HG03469 (cell line): ENCODE data around the gene ZNF516.
A peak's percentile ranks its signal among the peaks of the same experiment; 100 is the strongest.

Source experiments
- ATAC-seq: cut with Tn5 transposase; IDR thresholded peaks from one replicate; pipeline ENCODE4 v1.9.1; 2021; ENCODE audit warnings: mild to moderate bottlenecking, moderate library complexity, moderate number of reproducible peaks; ENCODE audit not compliant: unreplicated experiment

ZNF516 gene

DNA sequence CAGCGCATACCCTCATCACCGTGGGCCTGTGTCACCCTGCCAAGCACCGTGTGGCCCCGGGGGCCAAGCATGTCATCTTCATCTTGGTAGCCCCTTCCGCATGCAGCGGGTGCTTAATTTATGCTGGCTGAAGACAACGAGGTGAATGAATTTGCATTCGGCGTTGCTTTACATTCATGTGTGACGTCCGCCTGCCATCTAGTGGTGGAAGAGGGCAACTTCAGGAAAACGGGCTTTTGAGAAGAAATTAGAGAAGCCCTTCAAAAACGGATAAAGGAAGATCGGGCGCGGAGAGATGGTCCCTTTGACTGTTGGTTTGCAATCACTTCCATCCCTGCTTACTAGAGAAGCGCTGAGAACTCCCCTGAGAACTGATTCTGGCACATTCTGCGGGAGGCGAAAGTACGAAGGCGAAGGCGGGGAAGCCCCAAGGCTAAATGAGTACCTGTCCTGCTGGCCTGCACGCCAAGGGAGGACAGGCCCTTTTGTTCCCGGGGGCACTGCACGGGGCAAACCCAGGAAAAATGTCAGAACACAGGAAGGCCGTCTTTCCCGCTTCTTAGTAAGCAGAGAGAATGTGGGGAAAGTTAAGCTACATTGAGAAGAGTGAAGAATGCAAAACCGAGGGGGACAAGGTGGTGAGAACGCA lies 145.9 kb downstream of the ZNF516 start:
- peak; percentile 40 for ATAC-seq

DNA sequence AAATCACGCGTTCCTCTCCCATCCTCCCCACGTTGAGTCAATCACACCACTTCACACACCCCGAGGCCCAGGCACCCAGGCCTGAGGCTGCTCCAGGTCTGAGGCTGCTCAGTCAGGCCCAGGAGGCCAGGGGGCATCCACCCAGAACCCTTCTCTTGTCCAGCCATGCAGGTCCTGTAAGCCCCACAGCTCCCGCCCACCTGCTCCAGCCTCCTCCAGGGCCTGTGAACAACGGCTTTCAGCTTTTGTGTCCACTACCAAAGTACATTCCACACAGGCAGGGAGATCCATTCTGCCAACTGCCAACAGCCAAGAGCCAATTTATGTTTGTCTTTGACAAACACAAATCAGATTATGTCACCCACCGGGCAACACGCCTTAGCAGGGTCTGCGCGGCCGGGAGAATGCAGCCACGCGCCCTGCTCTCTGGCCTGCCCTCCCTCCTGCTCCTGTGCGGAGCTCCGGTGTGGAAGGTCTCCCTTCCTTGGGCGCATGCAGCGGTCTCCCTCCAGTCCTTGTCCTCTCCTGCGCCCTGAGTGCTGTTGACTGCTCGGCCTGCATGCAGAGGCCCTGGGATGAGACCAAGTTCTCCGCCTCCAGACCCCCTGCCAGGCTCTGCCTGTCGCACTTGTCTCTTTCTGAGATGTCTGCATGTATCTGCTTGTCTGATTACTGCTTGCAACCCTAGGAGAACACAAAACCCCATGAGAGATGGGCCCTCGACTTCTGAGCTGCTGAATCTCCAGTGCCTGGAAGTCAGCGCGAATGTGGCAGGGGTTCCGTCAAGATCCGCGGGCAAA lies 146.6 kb downstream of the ZNF516 start:
- ATAC-seq: no peak

DNA sequence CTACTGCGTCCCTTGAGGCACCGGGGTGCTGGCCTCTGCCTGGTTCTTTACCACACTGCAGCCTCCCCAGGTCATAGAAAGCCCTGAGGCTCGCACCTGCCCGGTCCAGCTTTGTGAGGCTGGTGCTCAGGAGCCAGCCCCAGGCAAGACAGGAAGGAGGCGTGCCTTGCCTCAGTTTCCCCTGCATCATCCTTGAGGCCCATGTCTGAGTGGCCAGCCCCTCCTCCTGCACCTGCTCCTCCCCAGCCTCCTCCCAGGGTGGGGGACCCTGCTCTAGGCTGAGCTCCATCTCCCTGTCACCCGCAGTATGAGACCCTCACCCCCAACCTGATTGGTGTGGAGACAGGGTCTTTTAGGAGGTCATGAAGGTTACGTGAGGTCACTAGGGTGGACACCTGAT lies 147.7 kb downstream of the ZNF516 start:
- no peak for ATAC-seq

DNA sequence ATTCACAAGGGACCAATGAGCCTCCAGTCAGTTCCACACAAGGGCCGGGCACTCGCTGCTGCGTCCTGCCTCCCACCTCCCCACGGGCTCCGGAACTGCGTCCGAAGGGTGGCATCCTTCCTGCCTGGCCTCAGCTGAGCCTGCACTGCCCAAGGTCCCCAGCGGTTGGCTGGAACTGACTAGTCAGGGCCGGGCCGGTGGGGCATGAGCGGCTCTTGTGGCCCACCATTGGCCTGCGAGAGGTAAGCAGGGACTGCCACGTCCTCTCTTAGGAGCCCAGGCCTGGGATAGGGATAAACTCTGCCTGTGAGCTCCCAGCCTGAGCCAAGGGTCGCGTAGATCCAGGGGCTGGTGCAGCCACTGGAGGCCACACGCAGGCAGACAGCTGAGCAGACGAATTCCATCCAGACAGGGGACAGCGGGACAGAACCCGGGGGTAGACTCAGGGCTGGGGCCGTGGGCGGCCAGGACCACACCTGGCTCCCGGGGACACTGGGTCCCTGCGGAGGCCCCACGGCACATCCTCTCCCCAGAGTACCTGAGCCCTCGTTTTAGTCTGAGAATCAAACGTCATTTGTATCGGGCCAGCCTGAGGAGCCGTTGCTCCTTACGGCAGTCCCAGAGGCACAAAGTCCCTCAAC lies 148.4 kb downstream of the ZNF516 start:
- ATAC-seq: no peak

DNA sequence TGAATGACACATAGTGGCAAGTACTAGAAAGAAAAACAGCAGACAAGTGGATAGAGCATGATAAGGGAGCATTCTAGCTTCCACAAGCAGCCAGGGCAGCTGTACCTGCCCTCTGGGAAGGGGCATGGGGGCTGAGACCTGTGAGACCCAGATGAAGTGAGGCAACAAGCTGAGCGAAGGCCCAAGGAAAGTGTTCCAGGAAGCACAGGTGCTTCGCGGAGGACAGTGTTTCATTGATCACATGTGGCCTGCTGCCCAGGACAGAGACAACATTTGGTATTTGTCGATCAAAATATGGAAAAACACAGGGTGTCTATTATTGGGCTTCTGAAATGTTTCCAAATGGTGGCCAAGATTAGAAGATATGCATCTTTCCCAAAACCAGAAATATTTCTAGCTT lies 149.1 kb downstream of the ZNF516 start:
- ATAC-seq: no peak

DNA sequence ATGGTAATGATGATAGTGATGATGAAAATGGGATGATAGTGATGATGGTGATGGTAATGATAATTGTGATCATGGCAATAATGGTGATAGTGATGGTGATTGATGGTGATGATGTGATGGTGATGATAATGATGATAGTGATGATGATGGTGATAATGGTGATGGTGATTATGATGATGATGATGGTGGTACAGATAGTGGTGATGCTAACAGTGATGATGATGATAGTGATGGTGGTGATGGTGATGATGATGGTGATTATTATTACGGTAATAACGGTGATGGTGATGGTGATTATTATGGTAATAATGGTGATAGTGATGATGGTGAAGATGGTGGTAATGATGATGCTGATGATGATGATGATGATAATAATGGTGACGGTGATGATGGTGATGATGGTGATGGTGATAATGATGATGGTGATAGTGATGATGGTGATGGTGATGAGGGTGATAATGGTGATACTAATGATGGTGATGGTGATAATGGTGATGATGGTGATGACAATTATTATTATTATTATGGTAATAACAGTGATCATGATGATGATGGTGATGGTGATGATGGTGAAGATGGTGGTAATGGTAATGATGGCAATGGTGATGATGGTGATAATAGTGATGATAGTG lies 151.0 kb downstream of the ZNF516 start:
- ATAC-seq: no peak

DNA sequence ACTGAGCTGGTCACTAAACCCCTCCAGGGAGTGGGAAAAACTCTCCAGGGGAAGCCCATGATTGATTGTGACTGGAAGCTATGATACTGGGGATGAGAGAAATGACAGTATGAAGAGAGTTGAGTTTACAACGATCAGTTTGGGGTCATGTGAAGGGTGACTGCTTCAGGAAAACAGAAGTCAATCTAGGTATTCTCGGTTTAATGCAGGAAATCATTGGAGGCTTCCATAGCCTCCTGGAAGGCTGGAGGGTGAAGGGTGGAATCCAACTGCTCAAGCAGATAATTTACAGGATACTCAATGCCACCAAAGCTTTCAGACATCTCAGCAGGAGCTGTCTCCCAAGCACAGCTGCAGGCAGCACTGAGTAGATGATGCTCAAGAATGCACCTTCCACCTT lies 154.6 kb downstream of the ZNF516 start:
- no peak for ATAC-seq

DNA sequence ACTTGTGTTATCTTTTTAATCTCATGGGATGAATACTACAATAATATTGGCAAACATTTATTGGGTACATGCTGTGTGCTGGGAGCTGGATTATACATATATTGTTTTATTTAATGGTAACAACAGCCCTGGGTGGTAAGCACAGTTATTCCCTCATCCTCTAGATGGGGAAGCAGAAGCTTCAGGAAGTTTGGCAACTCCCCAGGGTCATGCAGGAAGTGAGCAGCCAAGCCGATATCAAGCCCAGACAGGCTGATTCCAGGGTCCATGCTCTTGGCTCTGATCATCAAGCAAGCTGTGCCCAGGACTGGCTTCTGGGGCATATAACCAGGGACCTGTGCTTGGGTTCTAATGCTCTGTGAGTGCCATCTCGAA lies 155.8 kb downstream of the ZNF516 start:
- no peak for ATAC-seq

DNA sequence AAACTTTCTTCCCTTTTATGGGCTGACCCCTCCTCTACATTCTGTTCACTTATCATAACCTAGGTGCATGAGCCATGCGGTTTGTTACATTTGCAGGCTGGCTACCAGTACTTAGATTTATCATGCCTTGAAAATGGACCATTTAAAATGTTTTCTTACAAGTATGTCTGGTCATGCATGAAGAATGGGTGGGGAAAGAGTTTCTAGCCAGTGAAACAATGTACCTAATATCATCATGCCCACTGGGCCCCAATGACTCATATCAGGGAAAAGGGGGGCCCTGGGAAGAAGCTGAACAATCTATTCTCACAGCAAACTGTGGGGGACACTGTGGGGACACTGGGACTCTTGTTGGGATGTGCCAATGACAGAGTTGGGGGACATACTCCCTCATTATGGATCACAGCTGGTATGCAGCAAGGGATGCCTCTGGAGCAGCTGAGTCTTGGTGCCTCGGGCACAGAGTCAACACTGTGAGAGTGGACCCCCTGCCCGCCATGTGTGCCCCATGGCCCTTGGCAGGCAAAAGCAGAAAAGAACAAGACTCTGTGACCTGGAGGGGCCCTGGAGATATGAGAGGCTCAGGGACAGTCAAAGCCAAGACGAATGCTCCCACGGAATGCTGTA lies 156.3 kb downstream of the ZNF516 start:
- no peak for ATAC-seq

DNA sequence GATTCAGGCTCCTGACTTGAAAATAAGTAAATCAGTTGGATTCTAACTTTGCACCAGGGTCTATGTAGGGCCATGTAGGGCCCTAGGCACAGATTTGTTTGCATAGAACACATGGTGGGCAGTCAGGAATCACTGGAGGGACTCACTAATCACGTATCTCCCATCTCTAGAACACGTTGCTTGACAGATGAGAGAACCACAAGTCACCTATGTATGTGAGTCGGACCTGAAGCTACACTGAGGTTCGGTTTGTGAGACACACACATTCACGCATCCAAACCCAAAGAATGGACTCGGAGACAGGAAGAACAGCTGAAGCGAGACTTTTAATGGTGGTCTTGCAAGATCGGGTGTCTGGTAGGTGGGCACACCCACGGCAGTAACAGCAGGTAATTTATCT lies 157.0 kb downstream of the ZNF516 start:
- ATAC-seq: no peak

DNA sequence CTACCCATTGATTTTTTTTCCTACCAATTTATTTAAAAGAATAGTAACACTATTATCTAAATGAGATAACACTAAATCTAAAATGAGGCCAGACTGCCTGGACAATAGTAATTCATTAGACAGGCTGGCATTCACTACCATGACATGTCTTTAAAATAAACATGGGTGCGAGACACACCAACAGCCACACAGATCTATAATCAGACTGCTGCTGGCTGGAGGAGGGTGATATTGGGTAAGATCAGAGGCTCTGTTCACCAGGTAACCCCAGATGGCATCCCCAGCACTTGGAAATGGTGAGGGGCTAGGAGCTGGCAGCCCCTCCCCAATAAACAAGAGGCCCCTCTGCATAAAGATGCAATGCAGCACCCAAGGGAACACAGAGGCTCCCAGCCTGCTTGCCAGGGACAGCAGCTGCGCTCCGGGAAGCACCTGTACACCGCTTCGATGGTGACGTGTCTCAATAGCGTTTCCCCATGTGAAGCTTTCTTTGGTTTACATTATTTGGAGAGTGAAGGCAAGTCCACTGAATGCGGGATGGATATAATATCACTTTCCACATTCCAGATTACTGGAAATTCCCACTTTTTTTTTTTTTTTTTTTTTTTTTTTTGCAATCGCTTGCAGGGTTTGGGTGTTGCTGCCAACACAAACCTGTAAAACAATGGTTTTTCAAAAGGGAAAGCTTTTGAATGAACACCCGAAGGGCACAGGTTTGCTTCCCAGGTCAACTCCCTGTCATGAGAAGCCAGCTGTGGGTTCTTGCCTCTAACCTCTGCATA lies 159.0 kb downstream of the ZNF516 start:
- no peak for ATAC-seq

DNA sequence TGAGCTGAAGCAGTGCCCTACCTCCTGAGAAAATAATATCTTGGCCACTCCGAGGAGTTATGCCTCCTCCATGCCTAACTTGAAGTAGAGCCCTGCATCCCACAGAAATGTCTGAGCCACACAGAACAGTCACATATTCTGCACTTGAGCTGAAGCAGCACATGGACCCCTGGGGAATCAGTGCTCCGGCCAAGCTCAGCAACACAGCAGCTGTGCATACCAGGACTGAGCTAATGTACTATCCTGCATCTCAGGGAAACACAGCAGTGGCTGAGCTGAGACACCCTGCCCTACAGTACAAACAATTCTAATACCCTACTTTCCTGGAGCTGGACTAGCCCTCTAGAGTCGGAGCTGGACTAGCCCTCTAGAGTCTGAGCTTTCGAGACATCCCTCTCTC lies 166.9 kb downstream of the ZNF516 start:
- no peak for ATAC-seq

DNA sequence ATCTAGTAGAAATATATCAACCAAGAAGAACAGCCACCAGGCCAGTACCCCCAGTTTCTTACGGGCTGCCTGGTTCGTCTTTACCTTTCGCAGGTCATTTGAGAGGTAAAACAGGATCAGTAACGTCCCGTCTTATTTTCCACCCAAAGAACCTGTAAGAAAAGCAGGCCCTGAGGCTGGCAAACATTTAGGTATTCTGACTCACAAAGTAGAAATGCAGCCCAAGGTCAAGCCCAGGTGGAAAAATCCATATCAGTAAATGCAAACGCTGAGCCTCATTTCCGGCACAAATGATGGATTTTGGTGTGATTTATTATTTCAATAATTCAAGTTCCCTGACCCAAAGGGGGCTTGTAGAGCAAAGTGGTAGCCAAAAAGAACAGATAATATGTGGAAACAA lies 171.2 kb downstream of the ZNF516 start:
- ATAC-seq: no peak

DNA sequence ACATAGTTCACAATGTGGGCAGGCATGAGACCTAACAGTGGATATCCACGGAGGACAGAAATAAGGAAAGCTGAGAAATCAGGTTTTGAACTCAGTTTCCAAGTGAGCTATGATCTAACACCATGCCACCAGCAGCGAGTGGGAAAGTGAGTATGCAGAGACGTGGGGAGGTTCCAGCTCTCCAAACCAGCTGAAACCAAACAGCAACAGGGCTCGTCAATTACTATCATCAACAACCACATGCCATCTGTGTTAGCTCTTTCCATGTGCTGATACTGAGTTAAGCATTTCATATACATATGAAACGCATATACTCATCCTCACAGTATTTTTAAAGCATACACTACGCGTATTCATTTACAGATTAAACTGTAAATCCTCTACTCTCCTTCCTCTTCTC lies 172.4 kb downstream of the ZNF516 start:
- ATAC-seq: no peak

DNA sequence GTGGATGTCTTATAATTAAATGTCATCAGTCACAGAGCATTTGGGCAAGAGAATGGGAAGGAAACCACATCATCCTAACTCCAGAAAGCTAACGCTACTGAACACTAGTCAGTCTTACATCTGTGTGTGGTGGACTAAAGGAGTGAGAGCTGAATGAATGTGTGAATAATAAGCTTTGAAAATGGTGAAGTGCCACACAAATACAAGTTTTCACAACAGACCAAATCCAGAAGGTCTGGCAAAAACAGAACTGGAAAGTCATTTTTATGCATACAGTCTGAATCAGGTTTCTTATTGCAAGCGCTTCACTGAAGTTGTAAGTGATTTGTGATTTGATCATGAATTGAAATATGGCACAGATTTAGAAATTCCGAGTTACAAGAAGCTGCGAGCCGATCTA lies 175.7 kb downstream of the ZNF516 start:
- no peak for ATAC-seq

DNA sequence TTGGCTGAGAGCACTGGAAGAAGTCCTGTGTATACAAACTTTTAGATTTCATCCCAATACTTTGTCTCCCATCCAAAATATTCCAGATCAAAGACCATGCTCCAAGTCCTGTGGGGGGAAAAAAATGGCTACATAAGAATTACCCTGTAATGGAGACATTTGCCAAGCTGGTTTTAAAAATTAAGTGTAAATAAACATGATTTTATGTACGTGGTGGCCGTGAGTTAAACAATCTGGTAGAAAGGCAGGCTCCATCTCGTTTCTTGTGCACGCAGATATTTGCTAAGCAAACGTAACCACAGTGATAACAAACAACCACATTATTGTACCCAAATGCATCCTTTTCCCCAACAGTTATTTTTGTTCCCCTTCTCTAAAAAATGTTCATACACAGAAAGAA lies 176.4 kb downstream of the ZNF516 start:
- ATAC-seq: no peak

DNA sequence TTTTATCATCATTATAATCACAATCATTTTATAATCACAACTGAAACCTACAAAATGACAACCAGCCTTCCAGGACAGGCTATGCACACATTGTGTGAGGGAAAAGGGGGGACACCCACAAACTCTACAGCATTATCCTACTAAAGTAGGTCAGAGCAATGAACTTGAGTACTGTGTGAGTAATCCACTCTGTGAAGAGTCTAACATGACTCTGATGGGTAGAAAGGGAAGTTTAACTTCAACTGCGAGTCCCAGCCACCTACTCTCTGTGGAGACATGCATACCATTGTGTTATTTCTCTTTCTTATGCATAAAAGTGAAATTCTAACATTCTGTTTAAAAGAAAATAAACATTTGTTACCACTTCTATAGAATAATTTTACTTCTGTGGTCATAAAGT lies 177.9 kb downstream of the ZNF516 start:
- no peak for ATAC-seq

DNA sequence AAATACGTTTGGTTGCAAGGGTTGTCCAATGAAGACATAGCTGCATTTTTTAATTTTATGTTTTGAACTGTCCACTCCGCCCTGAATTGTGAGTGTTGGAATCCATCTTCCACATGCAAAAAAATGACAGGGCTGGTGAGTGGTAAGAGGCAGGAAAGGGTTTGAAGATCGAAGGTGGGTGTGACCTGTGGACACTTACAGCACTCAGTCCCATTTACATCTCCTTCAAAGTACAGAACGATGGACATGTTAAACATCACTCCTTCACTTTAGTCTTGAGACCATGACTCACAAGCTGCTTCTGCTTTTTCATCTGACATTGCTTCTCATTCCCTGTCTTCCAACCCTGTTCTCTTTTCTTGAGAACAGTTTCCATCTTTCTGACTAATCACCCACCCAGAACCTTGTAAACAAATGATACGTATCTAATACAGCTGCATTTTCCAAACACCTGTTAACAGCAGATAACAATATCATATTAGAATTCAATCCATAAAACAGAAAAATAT lies 179.3 kb downstream of the ZNF516 start:
- ATAC-seq: no peak

DNA sequence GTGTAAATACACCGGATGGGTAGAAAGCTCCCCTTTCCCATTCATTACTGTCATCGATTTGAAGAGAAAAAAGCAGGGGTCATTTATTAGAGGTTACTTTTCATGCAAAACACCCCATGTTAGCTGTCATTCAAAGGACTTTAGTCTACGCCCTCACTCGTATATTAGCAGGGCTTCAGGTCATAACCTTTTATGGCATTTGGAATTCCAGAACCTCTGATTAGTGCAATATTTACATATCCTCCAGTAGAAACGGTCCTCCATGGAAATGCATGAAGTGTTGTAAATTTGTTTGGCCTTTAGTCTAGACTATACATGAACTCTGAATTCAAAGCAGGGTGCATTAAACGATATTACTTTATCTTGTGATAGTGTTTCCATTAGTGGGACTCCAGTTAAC lies 180.5 kb downstream of the ZNF516 start:
- no peak for ATAC-seq

DNA sequence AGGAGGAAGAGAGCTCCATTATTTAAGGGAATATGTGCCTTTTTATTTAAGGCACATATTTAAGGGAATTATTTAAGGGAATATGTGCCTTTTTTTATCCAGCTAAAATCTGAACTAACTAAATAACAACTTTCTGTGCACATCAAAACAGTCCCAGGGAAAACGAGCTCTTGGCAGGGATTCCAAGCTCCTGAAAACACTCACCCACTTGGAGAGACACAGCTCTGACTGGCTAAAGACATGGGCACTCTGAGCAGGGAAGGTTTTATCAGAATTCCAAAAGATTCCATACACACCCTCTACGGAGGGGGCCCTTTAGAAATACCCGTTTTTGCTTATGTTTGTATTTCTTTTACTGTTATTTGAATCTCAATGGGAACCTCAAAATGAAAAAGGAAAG lies 181.0 kb downstream of the ZNF516 start:
- ATAC-seq: no peak
